HUES48 (cell line): Measurements from ENCODE around the gene SMIM10L2A.
"Not testable (repeated sequence)": the region's sequence is repeated elsewhere in the genome, so short reads cannot be mapped to it uniquely, and the experiment has no call there.

Experiments
- H3K27ac ChIP-seq: one replicate; pipeline ENCODE4 v1.7.0; 2013; ENCODE audit warnings: low read depth, low read length, inconsistent platforms
- H3K27me3 ChIP-seq: 2 replicates; pipeline ENCODE4 v1.6.1; 2013; ENCODE audit warnings: mild to moderate bottlenecking, low read length; ENCODE audit not compliant: control insufficient read depth, insufficient read depth
- H3K36me3 ChIP-seq: 2 replicates; pipeline ENCODE4 v1.6.1; 2013; ENCODE audit warnings: low read length; ENCODE audit not compliant: control insufficient read depth, insufficient read depth
- H3K4me1 ChIP-seq: 2 replicates; pipeline ENCODE4 v1.6.1; 2013; ENCODE audit warnings: mild to moderate bottlenecking, low read length; ENCODE audit not compliant: control insufficient read depth, insufficient read depth
- H3K4me3 ChIP-seq: 2 replicates; pipeline ENCODE4 v1.5.1; 2013; ENCODE audit warnings: mild to moderate bottlenecking, low read depth, low read length
- H3K9ac ChIP-seq: 2 replicates; pipeline ENCODE4 v1.6.1; 2013; ENCODE audit warnings: mild to moderate bottlenecking, low read depth, low read length, moderate library complexity
- H3K9me3 ChIP-seq: 2 replicates; pipeline ENCODE4 v1.6.1; 2013; ENCODE audit warnings: low read length; ENCODE audit not compliant: control insufficient read depth, insufficient read depth

SMIM10L2A gene

GRCh38 chrX:135435139-135435922 lies 13.6 kb downstream of the SMIM10L2A start:
- Histone ChIP-seq H3K4me3 (no peak overlapping the region), H3K36me3 (no peaks in the 10 kb centered on the region), H3K27ac (no peak overlapping the region), H3K9ac (no peak overlapping the region), H3K27me3 (no peaks in the 10 kb centered on the region), H3K9me3 (no peaks in the 10 kb centered on the region), H3K4me1 (peaks cover 6% of the 10 kb centered on the region)

GRCh38 chrX:135435933-135436332 lies 14.2 kb downstream of the SMIM10L2A start:
- Histone ChIP-seq H3K9ac (no peak overlapping the region), H3K36me3 (no peaks in the 10 kb centered on the region), H3K27ac (no peak overlapping the region), H3K9me3 (no peaks in the 10 kb centered on the region), H3K4me1 (peaks cover 2% of the 10 kb centered on the region), H3K4me3 (no peak overlapping the region), H3K27me3 (no peaks in the 10 kb centered on the region)

- Histone ChIP-seq H3K4me3 (no peak overlapping the region), H3K27ac (no peak overlapping the region), H3K9ac (no peak overlapping the region), H3K4me1 (no peaks in the 10 kb centered on the region), H3K9me3 (no peaks in the 10 kb centered on the region), H3K36me3 (no peaks in the 10 kb centered on the region), H3K27me3 (no peaks in the 10 kb centered on the region)
These were observed 14.7 kb downstream of the SMIM10L2A start for GRCh38 chrX:135436456-135436855.

- H3K27ac ChIP-seq: no peak overlapping the region
- no peaks in the 10 kb centered on the region for H3K9me3 ChIP-seq
- H3K36me3 ChIP-seq: no peaks in the 10 kb centered on the region
- no peak overlapping the region for H3K4me3 ChIP-seq
- H3K27me3 ChIP-seq: no peaks in the 10 kb centered on the region
- H3K4me1 ChIP-seq: no peaks in the 10 kb centered on the region
- no peak overlapping the region for H3K9ac ChIP-seq
These were observed 15.5 kb downstream of the SMIM10L2A start for GRCh38 chrX:135436966-135437866.

- H3K27me3 ChIP-seq: no peaks in the 10 kb centered on the region
- H3K36me3 ChIP-seq: no peaks in the 10 kb centered on the region
- H3K4me1 ChIP-seq: no peaks in the 10 kb centered on the region
- no peaks in the 10 kb centered on the region for H3K9me3 ChIP-seq
- no peak overlapping the region for H3K27ac ChIP-seq
- no peak overlapping the region for H3K4me3 ChIP-seq
- no peak overlapping the region for H3K9ac ChIP-seq
These were observed 16.4 kb downstream of the SMIM10L2A start for GRCh38 chrX:135437867-135438733.

GRCh38 chrX:135438734-135439043 lies 16.9 kb downstream of the SMIM10L2A start:
- Histone ChIP-seq H3K9ac (no peak overlapping the region), H3K27me3 (no peaks in the 10 kb centered on the region), H3K4me3 (no peak overlapping the region), H3K36me3 (no peaks in the 10 kb centered on the region), H3K27ac (no peak overlapping the region), H3K4me1 (no peaks in the 10 kb centered on the region), H3K9me3 (no peaks in the 10 kb centered on the region)

- H3K4me3 ChIP-seq: no peak overlapping the region
- no peaks in the 10 kb centered on the region; the same call in 1 of the 2 replicates for H3K27me3 ChIP-seq
- peaks cover 4% of the 10 kb centered on the region for H3K4me1 ChIP-seq
- H3K36me3 ChIP-seq: no peaks in the 10 kb centered on the region
- H3K27ac ChIP-seq: no peak overlapping the region
- H3K9ac ChIP-seq: no peak overlapping the region
- H3K9me3 ChIP-seq: no peaks in the 10 kb centered on the region
These were observed 28.1 kb downstream of the SMIM10L2A start for GRCh38 chrX:135449637-135450550.

GRCh38 chrX:135453381-135453780 lies 31.6 kb downstream of the SMIM10L2A start:
- H3K27me3 ChIP-seq: no peaks in the 10 kb centered on the region; the same call in 1 of the 2 replicates
- H3K9me3 ChIP-seq: peaks cover 15% of the 10 kb centered on the region
- no peak overlapping the region for H3K27ac ChIP-seq
- H3K4me3 ChIP-seq: no peak overlapping the region
- H3K9ac ChIP-seq: no peak overlapping the region
- H3K36me3 ChIP-seq: no peaks in the 10 kb centered on the region
- peaks cover 16% of the 10 kb centered on the region for H3K4me1 ChIP-seq

GRCh38 chrX:135454816-135455215 lies 33.1 kb downstream of the SMIM10L2A start:
- Histone ChIP-seq H3K4me3 (no peak overlapping the region), H3K36me3 (no peaks in the 10 kb centered on the region), H3K27ac (no peak overlapping the region), H3K9me3 (peaks cover 19% of the 10 kb centered on the region), H3K27me3 (no peaks in the 10 kb centered on the region), H3K4me1 (peaks cover 16% of the 10 kb centered on the region), H3K9ac (no peak overlapping the region)

- not testable (repeated sequence) for H3K27me3 ChIP-seq, H3K4me1 ChIP-seq, H3K36me3 ChIP-seq, H3K9ac ChIP-seq, H3K4me3 ChIP-seq
- peaks cover 23% of the 10 kb centered on the region for H3K9me3 ChIP-seq
- peak overlapping the region; percentile 59 for H3K27ac ChIP-seq
These were observed 40.0 kb downstream of the SMIM10L2A start for GRCh38 chrX:135461756-135462155.
